Endometrium (tissue), 2 donors: Measurements from ENCODE around the gene DISC1.
"Not testable (repeated sequence)": the region's sequence is repeated elsewhere in the genome, so short reads cannot be mapped to it uniquely, and the experiment has no call there.

Experiments
- FAIRE-seq: peaks from 2 replicates; lab custom pipeline; 2012; peaks lifted over from hg19 to GRCh38; lab: Jason Lieb, UNC
- donor health status: control.
- donor health status: control.

DISC1 gene

GRCh38 chr1:231701306-231701705, 74.7 kb downstream of the DISC1 start:
- FAIRE-seq, result no peak

- no peak for FAIRE-seq
Measured at GRCh38 chr1:231702331-231702730, 75.7 kb downstream of the DISC1 start.

DNA sequence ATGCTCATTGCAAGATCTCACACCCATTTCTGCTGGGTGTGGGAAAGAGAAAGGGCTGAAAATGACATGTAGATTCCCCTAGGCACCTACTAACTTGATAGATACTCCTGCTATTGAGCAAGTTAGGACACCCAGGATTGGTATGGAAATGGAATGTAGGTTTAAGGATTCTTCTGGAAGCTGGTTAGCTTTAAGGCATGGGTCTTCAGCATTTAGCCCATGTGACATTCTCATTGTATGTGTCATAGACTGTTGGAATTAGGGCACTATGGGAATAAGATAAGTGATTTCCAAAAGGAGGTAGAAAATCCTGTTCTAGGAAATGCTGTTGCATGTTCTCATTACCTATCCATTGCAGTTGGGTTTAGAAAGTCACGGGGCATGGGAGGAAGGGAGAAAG, 76.2 kb downstream of the DISC1 start:
- FAIRE-seq, result no peak

DNA sequence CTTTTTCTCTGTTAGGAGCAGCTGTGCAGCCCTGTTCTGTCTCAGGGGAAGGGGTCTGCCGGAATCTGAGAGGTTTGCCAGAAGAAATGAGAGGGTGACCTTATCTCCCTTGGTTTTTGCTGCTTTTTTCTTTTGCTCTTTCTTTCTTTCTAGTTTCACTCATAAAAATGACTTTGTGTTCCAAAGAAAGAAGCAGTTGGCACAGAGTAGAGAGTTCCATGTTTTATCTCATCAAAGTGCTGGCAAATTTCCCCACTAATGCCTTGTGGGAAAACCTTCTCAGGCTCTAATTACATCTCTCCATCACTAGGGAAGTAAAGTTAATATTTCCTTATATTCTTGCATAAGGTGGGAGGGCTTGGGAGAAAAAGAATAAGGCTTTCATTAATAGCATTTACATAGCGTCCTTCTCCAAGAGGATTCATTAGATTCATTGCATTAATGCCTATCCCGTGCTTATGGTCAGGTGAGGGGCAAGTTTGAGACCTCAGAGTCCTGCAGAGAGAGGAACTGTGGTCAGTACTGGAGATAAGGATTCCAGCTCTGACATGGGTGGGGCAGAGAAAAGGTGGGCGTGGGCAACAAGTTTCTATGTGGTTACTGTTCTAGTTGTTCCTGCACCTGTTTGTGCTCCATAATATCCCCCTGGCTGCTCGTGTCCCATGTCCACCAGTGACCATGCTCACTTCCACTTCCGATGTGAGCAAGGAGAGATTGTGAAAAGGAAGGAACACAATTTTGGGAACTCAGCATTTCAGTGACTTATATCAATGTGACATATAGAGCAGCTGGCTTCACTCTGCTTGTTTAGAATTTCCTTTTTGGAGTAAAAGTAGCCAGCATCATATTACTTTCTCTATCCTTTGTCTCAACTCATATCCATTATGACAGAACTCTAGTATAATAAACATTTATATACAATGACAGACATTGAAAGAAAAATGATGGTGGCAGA, 79.5 kb downstream of the DISC1 start:
- FAIRE-seq, result no peak

DNA sequence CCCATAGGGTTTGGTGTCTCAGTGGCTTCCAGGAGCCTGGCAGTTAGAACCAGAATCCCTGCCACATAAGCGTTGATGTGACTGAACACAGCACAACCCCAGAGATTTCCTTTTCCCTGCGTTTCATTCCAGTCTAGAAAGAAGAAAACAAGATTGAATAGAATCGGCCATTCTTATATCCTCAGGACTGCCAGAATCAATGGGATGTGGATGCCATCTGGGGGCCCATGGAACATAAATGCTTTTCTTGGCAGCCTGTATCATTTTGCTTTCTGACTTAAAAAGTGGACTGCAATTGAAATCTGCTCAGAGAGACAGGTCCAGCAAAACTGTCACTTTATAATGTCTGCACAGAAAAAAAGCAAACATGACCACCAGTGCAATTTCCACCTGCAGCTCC, 80.3 kb downstream of the DISC1 start:
- FAIRE-seq, result no peak

GRCh38 chr1:231707407-231707806, 80.8 kb downstream of the DISC1 start:
- no peak for FAIRE-seq

- no peak for FAIRE-seq
Measured at GRCh38 chr1:231708394-231708793, 81.8 kb downstream of the DISC1 start.

DNA sequence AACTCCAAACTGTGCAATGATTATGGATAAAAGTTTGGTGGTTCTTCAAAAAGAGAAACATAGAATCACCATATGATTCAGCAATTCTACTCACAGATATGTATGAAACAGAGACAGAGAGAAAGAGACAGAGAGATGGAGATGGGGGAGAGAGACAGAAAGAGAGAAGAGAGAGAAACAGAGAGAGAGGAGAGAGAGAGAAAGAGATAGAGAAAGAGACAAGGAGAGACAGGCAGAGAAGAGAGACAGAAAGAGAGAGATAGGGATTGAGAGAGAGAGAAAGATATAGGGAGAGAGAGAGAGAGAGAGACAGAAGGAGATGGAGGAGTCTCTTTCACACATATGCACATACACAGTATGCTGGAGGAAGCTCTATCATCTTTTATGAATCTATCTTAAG, 87.8 kb downstream of the DISC1 start:
- no peak for FAIRE-seq

GRCh38 chr1:231715816-231716722, 89.5 kb downstream of the DISC1 start:
- FAIRE-seq, result no peak

- FAIRE-seq, result no peak
Measured at GRCh38 chr1:231716879-231717278, 90.3 kb downstream of the DISC1 start.

DNA sequence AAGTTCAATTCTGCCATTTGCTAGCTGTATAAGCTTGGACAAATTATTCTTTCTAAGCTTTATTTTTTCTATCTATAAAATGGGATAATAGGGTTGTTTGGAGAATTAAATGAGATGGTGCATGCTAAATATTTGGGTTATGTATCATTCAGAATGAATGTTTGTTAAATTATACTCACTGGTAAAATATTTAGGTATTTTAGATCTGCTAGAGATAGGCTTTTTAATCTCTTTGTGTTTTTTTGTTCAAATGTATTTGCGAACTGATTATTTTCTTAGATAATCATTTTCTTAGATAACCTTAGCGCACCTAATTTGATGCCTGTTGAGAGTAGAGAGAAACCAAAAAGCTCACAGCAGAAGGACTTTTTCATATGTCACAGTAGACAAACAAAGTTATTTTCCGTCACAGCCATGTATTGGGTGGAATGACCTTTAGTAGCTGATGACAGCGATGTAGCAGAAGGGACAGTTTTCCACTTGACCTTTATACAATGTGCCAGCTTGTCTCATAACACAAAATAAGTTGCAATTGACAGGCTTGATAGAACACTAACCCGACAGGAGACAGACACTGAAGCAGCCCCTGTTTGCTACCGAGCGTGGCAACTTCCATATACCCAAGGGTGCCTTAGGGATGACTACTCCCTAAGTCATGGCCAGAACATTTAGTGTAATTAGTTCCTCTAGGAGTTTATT, 93.0 kb downstream of the DISC1 start:
- FAIRE-seq, result no peak

GRCh38 chr1:231720652-231721325, 94.2 kb downstream of the DISC1 start:
- no peak for FAIRE-seq

- no peak for FAIRE-seq
Measured at GRCh38 chr1:231721436-231721835, 94.8 kb downstream of the DISC1 start.

DNA sequence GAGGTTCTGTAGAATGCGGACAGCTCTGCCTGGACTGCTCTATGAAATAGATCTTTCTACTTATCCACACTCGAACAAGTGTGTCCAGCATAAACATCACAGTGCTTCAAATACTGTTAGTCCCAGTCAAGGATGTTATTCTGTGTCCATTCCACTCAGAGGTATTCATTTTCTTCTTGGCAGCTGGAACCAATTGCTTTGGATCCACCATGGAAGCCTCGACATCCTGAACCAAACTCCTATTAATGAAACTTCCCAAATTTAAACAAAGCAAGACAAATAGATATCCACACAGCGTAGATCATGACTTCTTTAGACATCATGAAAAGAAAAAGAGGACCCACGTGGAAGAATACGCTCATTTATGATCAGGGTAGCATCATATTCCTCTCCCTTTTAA, 95.8 kb downstream of the DISC1 start:
- no peak for FAIRE-seq

GRCh38 chr1:231723146-231723545, 96.6 kb downstream of the DISC1 start:
- FAIRE-seq, result no peak

- no peak for FAIRE-seq
Measured at GRCh38 chr1:231724041-231724440, 97.5 kb downstream of the DISC1 start.

- FAIRE-seq, result no peak
Measured at GRCh38 chr1:231724876-231725647, 98.5 kb downstream of the DISC1 start.

GRCh38 chr1:231727171-231727570, 100.6 kb downstream of the DISC1 start:
- no peak for FAIRE-seq

GRCh38 chr1:231728987-231729386, 102.4 kb downstream of the DISC1 start:
- not testable (repeated sequence) for FAIRE-seq

GRCh38 chr1:231729544-231729943, 103.0 kb downstream of the DISC1 start:
- FAIRE-seq, result no peak

DNA sequence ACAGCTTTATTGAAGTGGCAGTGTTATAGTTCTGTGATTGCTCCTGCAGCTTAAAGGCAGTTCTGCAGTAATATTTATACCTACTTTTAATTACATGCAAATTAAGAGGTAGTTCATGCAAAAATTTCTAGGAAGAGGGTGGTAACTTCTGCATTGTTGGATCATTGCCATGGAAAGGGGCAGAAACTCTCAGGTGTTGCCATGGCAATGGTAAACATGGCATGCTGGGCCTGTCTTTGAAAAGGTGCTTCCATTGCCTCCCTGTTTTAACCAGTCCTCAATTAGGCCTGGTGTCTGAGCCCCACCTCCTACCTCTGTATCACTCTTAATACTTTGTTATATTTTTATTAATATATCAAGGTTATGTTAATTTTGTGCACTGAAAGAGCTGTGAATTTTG, 104.7 kb downstream of the DISC1 start:
- FAIRE-seq, result no peak
